Measurements from ENCODE around the gene SLIT3.

SLIT3 gene

GRCh38 chr5:168985454-168985853, 315.5 kb downstream of the SLIT3 start:
- DNase-seq, result no peak

GRCh38 chr5:168984135-168984675, 316.7 kb downstream of the SLIT3 start:
- no peak for DNase-seq

- no peak for DNase-seq
Observed at GRCh38 chr5:168979135-168979534, 321.8 kb downstream of the SLIT3 start.

DNA sequence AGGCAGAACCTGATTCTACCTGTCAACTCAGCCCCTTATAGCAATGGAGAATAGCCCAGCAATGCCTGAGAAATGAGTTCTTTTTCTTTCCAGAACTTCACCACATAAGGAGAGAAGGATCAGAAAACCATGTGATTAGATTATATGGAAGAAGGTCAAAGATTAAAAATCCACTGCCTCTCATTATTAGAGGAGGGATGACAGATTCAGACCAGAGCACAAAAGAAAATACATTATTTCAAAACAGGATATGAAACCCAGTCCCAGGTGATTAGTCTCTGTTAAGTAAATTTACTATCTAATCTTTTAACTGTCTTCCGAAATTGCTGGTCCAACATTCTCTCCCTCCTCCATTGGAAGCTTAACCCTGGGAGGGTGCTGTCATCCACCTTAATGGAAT, 322.4 kb downstream of the SLIT3 start:
- no peak for DNase-seq

- no peak for DNase-seq
Observed at GRCh38 chr5:168978015-168978414, 322.9 kb downstream of the SLIT3 start.

GRCh38 chr5:168976311-168976970, 324.5 kb downstream of the SLIT3 start:
- DNase-seq, result no peak

DNA sequence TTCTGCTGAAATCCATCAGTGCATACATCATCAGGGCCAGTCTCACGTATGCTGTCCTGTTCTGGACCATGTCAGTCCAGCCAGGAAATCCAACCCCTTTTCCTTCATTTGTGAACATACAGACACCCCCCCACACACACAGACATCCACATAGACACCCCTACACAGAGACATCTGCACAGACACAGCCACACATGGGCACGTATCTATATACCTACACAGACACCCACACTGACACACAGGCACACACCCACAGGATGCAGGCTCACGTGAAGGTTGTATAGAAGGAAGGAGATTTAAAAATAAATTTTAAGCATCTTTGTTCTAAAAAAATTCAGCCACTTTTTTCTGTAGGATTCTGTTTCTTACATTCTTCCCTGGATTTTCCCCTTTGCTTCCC, 325.6 kb downstream of the SLIT3 start:
- no peak for DNase-seq

DNA sequence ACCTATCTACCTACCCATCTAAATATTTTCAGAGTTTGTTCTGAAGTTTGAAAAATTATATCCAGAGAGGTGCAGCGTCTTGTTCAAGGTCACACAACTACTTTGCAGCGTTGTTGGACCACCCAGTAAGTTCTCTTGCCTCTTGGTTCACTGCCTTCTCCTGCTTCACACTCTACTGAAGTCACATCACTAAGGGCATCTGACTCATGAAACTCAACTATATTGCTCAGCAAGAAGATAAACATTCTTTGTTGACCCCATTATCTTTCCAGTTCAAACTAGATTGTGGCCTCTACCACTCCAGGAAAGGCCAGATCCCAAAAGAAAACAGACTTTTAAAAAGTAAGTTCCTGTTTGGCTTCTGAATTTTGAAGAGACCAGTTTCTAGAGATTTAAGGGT, 326.9 kb downstream of the SLIT3 start:
- no peak for DNase-seq

GRCh38 chr5:168972731-168973130, 328.2 kb downstream of the SLIT3 start:
- DNase-seq, result no peak

DNA sequence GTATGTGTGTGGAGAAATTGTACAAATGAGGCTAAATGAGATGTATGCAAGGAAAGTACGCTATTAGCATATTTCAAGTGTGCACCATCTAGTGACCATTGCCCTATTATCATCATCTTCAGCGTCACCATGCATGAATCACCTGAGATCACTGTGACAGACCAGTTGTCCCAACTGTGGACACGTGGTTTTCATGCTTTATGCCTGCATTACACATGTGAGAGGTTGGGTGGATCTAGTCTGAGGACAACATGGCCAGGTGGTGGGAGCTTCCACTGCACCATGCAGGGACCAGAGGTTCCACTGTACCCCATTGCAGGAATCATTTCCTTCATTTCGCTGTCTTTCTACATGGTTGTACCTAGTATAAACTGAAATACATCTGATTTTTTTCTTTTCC, 329.8 kb downstream of the SLIT3 start:
- DNase-seq, result no peak

GRCh38 chr5:168969326-168969886, 331.5 kb downstream of the SLIT3 start:
- no peak for DNase-seq

- DNase-seq, result no peak
Observed at GRCh38 chr5:168967882-168968620, 332.9 kb downstream of the SLIT3 start.

GRCh38 chr5:168965638-168966037, 335.3 kb downstream of the SLIT3 start:
- no peak for DNase-seq

GRCh38 chr5:168964182-168964581, 336.8 kb downstream of the SLIT3 start:
- DNase-seq, result no peak

- DNase-seq, result no peak
Observed at GRCh38 chr5:168962306-168962705, 338.6 kb downstream of the SLIT3 start.

- no peak for DNase-seq
Observed at GRCh38 chr5:168961681-168962080, 339.3 kb downstream of the SLIT3 start.

DNA sequence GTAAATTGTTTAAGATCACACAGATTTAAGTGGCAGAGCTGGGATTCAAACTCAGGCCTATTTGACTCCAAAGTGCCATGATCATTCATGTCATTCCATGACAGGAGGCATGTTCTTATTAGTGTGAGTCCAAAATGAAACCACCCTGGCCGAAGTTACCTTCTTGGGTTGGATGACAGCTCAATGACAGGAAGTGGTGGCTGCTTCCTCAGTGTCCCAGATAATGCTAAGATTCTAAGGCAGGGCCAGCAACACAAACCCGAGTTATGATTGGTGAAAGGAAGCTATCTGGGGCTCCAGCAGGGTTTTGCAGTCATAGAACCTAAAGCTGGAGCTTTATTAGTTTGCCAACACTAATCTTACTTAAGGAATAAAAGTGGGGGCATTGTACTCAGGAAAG, 340.4 kb downstream of the SLIT3 start:
- DNase-seq, result no peak

- DNase-seq, result no peak
Observed at GRCh38 chr5:168953351-168953750, 347.6 kb downstream of the SLIT3 start.

DNA sequence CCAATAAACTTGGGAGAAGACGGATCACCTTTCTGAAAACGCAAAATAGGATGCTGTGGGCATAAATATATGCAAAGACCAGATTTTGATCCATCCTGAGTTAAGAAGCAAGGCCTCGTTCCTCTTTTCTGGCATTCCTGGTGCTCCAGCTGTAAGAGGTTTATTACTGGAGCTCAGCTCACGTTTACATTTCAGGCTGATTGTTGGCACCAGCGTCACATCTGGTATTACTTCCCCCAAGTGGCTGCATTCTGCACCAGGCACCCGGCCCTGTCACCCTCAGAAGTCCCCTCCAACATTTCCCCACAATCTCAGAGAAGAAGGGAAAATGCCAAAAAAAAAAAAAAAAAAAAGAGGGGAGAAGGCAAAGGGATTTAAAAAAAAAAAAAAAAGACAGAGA, 348.7 kb downstream of the SLIT3 start:
- DNase-seq, result no peak

DNA sequence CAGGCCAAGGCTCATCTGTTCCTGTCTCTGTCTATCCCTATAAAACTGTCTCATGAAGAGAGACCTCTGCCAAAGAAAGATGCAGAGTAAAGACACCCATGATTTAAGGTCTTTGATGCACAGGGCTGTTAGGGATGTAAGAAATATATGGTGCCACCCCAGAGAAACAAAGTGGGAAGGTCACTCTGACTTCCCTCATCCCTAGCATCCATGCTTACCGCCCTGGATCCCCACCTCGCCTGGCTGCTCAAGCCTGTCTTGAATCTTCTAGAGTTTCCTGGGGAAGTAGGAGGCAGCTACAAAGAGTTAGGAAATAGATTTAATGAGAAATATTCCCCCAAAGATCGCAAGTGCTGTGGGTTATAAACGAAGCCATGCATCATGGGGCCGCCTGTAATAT, 349.2 kb downstream of the SLIT3 start:
- DNase-seq, result no peak

DNA sequence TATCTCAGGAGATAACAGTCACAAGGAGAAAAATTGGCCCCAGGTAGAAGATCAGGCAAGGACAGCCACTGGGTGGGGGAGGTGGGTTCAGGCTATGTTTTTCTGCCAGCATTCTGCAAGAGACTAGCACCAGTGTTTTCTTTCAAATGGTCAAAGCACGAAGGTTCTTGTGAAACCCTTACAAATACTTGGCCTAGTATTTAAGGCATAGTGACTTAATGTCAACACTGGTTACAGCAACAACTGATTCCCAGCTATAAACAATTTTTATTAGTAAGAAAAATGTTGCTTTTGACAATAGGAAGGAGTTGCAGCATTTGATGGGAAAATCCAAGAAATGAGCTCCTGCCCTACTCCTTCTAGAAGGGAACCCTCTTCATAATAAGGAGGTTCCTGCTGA, 349.6 kb downstream of the SLIT3 start:
- no peak for DNase-seq

DNA sequence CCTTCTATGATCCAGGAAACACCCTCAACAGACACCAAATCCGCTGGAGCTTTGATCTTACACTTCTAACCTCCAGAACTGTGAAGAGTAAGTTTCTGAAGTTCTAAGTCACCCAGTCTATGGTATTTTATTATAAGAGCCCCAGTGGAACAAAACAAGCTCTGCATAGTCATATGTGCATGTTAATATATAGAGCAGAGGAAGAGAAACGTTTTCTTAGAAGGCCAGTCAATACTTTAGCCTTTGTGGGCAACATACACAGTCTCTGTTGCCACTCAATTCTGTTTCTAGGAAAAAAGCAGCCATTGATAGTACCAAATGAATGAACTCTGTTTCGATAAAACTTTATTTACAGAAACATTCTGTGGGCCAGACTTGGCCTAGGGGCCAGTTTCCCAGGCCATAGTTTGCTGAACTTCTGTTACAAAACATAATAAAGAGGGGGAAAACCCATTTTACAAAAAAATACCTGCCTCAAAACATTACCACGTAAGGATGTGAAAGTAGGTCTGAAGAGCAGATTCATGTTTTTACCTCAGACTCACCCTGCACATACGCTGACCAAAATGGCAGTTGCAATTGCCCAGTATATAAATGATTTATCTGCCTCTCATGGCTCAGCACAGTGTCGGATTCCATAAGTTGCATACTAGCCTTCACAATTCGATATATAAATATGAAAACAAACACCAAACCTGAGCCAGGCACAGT, 350.5 kb downstream of the SLIT3 start:
- no peak for DNase-seq

- no peak for DNase-seq
Observed at GRCh38 chr5:168948746-168949145, 352.2 kb downstream of the SLIT3 start.

Data from NCI-H1417 treated with DMSO at 0.1 percent for 48 hours (cell line).